HFFc6 (cell line): ENCODE measurements around the gene ENG. TPM values are rescaled to one million over a fixed set of nuclear protein-coding genes. Genes with fewer than 3 reads are reported as not detected.
"Not testable (repeated sequence)": the region's sequence is repeated elsewhere in the genome, so short reads cannot be mapped to it uniquely, and the experiment has no call there.

ENCODE experiments used
- DNase-seq: peaks from one replicate; pipeline ENCODE4 v3.0.0-alpha.2; 2018
- H3K27ac Mint-ChIP-seq: 2 replicates; pipeline ENCODE4 v1.8.0; 2020; ENCODE audit warnings: mild to moderate bottlenecking, mixed read lengths
- H3K27me3 Mint-ChIP-seq: 2 replicates; pipeline ENCODE4 v1.8.0; 2021; ENCODE audit warnings: mild to moderate bottlenecking, moderate library complexity, mixed read lengths; ENCODE audit not compliant: insufficient read depth
- H3K36me3 Mint-ChIP-seq: 2 replicates; pipeline ENCODE4 v1.8.0; 2021; ENCODE audit warnings: low read depth, mixed read lengths
- H3K4me1 Mint-ChIP-seq: 2 replicates; pipeline ENCODE4 v1.8.0; 2020; ENCODE audit warnings: low read depth, mixed read lengths
- H3K4me3 Mint-ChIP-seq: 2 replicates; pipeline ENCODE4 v1.8.0; 2020; ENCODE audit warnings: mild to moderate bottlenecking, moderate library complexity, mixed read lengths
- H3K9me3 Mint-ChIP-seq: 2 replicates; pipeline ENCODE4 v1.8.0; 2020; ENCODE audit warnings: mild to moderate bottlenecking, mixed read lengths
- total RNA-seq, 6 experiments: library from RNA; stranded (reverse); fragmentation: NEBNext Ultra II Directional; extraction: Animal tissue kit (Norgen Biotek cat#: 25700); gene quantifications; 2 replicates in 1 of 6; 3 replicates in 5 of 6; pipeline ENCODE4 v1.2.3, GENCODE V29; 2021
- TF ChIP-seq, protein P1 (sequence below): fragments of 200-600 bp; sonication (generic); IDR thresholded peaks from 2 replicates; pipeline ENCODE4 v1.5.0; 2021; ENCODE audit warnings: antibody characterized with exemption, mild to moderate bottlenecking

Gene ENG
- total RNA-seq, 6 experiments from 2014 or later: 205 to 249 (median 227) TPM

GRCh38 chr9:127844821-127845359 is 9.6 kb downstream of the ENG start:
- H3K4me1 Mint-ChIP-seq: peaks cover 38% of the 10 kb centered on the region
- H3K27me3 Mint-ChIP-seq: no peaks in the 10 kb centered on the region; the same call in 1 of the 2 replicates
- peaks cover 46% of the 10 kb centered on the region for H3K36me3 Mint-ChIP-seq
- H3K9me3 Mint-ChIP-seq: peaks cover 17% of the 10 kb centered on the region
- peak overlapping the region; percentile 91 for H3K27ac Mint-ChIP-seq
- H3K4me3 Mint-ChIP-seq: peak overlapping the region; percentile 41; the same call in 1 of the 2 replicates
- no peak for DNase-seq
- TF ChIP-seq, protein P1, sequence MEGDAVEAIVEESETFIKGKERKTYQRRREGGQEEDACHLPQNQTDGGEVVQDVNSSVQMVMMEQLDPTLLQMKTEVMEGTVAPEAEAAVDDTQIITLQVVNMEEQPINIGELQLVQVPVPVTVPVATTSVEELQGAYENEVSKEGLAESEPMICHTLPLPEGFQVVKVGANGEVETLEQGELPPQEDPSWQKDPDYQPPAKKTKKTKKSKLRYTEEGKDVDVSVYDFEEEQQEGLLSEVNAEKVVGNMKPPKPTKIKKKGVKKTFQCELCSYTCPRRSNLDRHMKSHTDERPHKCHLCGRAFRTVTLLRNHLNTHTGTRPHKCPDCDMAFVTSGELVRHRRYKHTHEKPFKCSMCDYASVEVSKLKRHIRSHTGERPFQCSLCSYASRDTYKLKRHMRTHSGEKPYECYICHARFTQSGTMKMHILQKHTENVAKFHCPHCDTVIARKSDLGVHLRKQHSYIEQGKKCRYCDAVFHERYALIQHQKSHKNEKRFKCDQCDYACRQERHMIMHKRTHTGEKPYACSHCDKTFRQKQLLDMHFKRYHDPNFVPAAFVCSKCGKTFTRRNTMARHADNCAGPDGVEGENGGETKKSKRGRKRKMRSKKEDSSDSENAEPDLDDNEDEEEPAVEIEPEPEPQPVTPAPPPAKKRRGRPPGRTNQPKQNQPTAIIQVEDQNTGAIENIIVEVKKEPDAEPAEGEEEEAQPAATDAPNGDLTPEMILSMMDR: no peak

DNA sequence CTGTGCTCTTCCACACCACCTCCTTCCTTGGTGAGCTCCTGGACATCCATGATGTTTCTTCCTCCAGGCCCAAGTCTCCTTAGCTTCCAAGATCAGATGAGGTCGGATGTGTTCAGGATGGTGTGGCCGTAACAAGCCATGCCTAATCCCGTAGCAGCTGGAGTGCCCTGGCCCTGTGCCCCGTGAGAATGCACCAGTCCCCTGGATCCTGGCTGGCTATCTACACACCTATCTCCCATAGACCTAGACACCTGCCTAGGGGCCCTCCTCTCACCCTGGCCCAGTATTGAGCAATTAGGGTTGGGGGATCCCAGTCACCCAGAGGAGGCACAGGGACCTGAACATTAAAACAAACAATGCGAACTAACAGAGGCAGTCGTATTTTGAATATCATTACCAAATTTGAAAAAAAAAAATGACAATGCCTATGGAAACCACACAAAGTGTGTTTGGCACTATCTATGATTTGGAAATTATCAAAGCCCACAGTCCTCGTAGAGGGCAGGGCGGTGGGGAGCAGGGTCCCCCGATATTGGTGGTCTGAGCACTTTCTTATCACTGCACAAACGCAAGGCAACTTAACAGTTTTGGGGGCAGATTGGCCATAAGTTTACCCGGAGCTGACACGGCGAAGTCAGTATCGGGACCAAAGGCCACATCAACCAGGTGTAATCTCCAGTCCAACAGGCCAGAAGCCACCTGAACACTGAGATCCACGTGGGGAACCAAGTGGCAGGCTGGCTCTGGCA is 13.2 kb downstream of the ENG start:
- peaks cover 33% of the 10 kb centered on the region for H3K36me3 Mint-ChIP-seq
- H3K27me3 Mint-ChIP-seq: no peaks in the 10 kb centered on the region; the same call in 1 of the 2 replicates
- TF ChIP-seq, protein P1: no peak
- peak overlapping the region; percentile 5 for H3K27ac Mint-ChIP-seq
- DNase-seq: no peak
- H3K4me3 Mint-ChIP-seq: no peak overlapping the region
- no peaks in the 10 kb centered on the region for H3K9me3 Mint-ChIP-seq
- H3K4me1 Mint-ChIP-seq: peaks cover 47% of the 10 kb centered on the region

DNA sequence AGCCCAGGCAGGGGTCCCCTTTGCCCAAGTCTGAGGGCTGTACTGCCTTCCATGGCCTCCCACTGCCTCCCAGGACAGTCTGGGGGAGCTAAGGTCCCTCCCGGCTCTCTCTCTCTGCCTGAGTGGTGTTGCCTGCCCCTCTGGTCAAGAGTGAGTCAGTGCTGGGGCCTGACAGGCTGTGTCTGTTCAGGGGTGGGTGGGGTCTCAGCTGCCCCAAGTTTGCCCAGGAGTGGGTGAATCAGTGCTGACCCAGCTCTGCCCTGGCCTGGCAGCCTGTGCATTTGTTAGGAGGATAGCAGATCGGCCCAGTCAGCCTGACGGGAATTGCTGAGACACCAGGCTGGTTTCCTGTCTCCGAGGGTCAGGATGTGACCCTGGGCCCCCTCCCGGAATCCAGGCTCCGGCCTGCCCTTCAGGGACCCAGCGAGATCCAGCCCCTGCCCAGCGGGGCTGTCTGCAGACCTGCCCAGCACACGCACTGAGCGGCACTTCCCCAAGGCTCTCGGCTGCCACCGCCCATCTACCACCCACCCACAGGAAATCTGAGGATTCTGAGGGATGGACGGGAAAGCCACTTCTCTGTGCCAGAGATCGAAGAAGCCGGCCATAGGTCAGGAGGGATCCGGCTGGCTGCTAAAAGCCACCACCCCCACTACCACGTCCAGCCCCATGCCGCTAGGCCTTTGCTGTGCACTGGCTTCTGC is 15.9 kb downstream of the ENG start:
- peak overlapping the region; percentile 99 for H3K27ac Mint-ChIP-seq
- TF ChIP-seq, protein P1: no peak; the same call in 1 of the 2 replicates
- no peaks in the 10 kb centered on the region; the same call in 1 of the 2 replicates for H3K27me3 Mint-ChIP-seq
- H3K9me3 Mint-ChIP-seq: no peaks in the 10 kb centered on the region
- peak; percentile 97 for DNase-seq
- H3K4me3 Mint-ChIP-seq: peak overlapping the region; percentile 84
- H3K4me1 Mint-ChIP-seq: peaks cover 54% of the 10 kb centered on the region
- peaks cover 37% of the 10 kb centered on the region for H3K36me3 Mint-ChIP-seq

DNA sequence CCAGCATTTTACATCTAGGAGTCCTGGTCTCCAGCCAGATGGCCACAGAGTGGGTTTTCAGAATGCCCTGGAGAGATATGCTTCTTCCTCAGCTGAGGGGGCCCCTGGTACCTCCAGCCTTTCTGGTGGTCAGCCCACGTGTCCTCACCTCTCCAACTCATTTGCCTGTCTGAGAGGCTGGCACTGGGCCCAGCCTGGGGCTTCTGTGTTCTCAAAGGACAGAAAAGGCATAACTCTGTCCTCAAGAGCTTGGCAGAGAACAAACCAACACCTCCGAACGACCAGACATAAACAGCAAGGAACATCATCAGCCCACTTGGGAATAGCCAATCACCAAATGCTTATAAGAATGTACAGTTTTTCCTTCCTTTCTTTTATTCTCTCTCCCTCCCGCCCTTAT is 17.1 kb downstream of the ENG start:
- Mint-ChIP-seq H3K36me3 (peaks cover 30% of the 10 kb centered on the region), H3K9me3 (no peaks in the 10 kb centered on the region), H3K27ac (peak overlapping the region; percentile 99), H3K4me1 (peaks cover 60% of the 10 kb centered on the region), H3K4me3 (peak overlapping the region; percentile 84), H3K27me3 (no peaks in the 10 kb centered on the region)
- no peak for DNase-seq
- TF ChIP-seq, protein P1: no peak

DNA sequence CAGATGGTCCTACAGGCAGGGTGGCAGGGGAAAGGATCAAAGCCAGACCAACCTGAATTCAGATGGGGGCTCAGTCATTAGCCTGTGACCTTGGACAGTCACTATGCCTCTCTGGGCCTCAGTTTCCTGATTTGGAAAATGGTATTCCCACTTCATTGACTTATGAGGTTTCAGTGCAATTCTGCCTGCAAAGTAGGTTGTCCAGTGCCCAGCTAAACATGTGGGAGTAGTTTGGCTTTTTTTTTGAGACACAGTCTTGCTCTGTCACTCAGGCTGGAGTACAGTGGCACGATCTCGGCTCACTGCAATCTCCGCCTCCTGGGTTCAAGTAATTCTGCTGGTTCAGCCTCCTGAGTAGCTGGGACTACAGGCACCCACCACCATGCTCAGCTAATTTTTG is 17.9 kb downstream of the ENG start:
- not testable (repeated sequence) for DNase-seq, H3K27me3 Mint-ChIP-seq, H3K9me3 Mint-ChIP-seq, H3K4me3 Mint-ChIP-seq
- H3K36me3 Mint-ChIP-seq: peaks cover 25% of the 10 kb centered on the region
- H3K27ac Mint-ChIP-seq: peak overlapping the region; percentile 99
- peaks cover 64% of the 10 kb centered on the region for H3K4me1 Mint-ChIP-seq
